Measurements from ENCODE around the gene FBXO42.
A peak's percentile ranks its signal among the peaks of the same experiment; 100 is the strongest.

The FBXO42 gene

DNA sequence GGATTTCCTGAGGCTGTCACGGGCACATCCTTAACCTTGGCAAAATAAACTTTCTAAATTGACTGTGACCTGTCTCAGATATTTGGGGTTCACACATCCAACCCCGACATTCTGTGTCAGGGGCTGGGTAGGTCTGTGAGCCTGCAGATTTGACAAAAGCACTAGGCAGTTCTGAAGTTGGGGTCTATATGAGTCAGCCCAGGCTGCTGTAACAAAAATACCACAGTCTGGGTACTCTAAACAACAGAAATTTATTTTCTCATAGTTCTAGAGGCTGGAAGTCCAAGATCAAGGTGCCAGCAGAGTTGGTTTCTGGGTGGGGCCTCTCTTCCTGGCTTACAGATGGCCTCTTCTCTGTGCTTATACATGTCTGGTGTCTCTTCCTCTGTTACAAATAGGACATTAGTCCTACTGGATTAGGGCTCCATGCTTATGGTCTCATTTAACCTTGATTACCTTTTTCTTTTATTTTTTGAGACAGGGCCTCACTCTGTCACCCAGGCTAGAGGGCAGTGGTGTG is 112.2 kb downstream of the FBXO42 start:
- Histone ChIP-seq H3K36me3 (ENCODE audit: insufficient read depth, low read length) (no peaks in the 10 kb centered on the region), H2AFZ (ENCODE audit: low read length, unreplicated experiment) (no peak overlapping the region), H3K79me2 (ENCODE audit: control insufficient read depth, insufficient read depth, low read length, unreplicated experiment) (no peaks in the 10 kb centered on the region), H3K4me1 (ENCODE audit: control insufficient read depth, insufficient read depth, low read length, unreplicated experiment) (peaks cover 17% of the 10 kb centered on the region), H3K27me3 (ENCODE audit: insufficient read depth, low read length) (no peaks in the 10 kb centered on the region), H3K4me3 (ENCODE audit: low read depth, low read length) (no peak overlapping the region), H3K27ac (ENCODE audit: low read depth, low read length) (no peak overlapping the region)

DNA sequence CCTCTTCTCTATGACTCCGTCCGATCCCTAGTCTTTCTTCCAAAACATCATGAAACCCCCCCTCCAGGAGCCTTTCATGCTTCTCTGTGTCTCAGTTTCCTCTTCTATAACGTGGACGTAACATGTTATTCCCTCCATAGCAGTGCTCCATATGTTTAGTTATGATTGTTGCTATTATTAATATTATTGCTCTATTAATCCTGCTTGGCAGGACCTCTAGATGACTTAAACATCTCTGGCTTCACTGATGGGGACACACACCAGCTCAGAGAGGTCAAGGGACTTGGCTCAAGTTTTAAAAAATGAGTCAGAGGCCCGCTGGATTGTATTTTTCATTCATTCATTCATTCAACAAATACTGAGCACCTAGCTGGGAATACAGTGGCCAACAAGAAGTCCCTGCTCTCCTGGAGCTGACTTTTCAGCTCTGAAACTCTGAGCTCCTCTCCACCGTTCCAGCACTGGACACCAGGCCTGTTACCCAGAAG is 114.9 kb downstream of the FBXO42 start:
- Histone ChIP-seq H3K27ac (ENCODE audit: low read depth, low read length) (peak overlapping the region; percentile 89), H3K4me3 (ENCODE audit: low read depth, low read length) (peak overlapping the region; percentile 86), H3K4me1 (ENCODE audit: control insufficient read depth, insufficient read depth, low read length, unreplicated experiment) (peaks cover 17% of the 10 kb centered on the region), H3K36me3 (ENCODE audit: insufficient read depth, low read length) (no peaks in the 10 kb centered on the region), H2AFZ (ENCODE audit: low read length, unreplicated experiment) (peak overlapping the region; percentile 92), H3K79me2 (ENCODE audit: control insufficient read depth, insufficient read depth, low read length, unreplicated experiment) (no peaks in the 10 kb centered on the region), H3K27me3 (ENCODE audit: insufficient read depth, low read length) (no peaks in the 10 kb centered on the region)

DNA sequence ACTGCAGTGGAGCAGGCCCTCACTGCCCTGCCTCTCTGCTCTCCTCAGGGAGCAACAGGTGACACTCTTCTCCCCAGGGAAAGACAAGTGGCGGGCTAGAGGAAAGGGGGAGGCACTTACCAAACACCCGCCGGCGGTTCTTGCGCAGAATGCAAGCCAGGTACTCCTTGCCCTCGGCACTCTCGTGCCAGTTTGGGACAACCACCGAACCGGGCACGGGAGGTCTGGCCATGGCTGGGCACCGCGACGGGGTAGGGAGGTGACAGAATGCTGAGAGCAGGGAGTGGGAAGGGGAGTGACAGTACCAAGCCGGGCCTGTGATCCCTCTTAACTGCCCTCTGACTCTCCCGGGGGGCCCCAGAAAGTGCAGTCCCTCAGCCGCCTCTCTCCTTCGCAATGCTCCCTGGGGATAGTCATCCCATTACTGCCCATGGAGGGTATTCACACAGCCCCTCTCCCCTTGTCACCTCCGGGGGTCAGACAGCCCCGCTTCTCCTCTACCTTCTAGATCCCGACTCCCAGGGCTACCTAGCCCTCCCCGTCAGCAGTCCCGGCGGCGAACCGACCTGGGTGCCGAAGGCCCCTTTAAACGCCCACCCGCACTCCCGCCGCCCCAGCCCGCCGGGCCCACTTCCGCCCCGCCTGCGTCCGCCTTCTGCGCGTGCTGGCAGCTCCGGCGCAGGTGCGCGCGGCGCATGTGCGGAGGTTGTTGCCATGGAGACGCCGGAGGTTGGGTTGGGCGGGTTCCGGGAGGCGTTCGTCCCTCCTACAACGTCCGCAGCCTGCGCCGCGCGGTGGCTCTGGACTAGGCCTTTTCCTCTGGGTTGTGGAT is 115.6 kb downstream of the FBXO42 start, which contains the start of gene CPLANE2:
TSS of gene CPLANE2 (minus strand) at position 673 of the 832 bp plus-strand sequence. CDS start at position 232, 441 bp downstream.
- H3K27ac ChIP-seq (ENCODE audit: low read depth, low read length) = peak within 1 kb of the TSS; percentile 89
- H3K4me3 ChIP-seq (ENCODE audit: low read depth, low read length) = peak within 1 kb of the TSS; percentile 86
- peak within 1 kb of the TSS; percentile 96 for H2AFZ ChIP-seq (ENCODE audit: low read length, unreplicated experiment)
- H3K79me2 ChIP-seq (ENCODE audit: control insufficient read depth, insufficient read depth, low read length, unreplicated experiment) = no peaks in the 10 kb centered on the region
- H3K36me3 ChIP-seq (ENCODE audit: insufficient read depth, low read length) = no peaks in the 10 kb centered on the region
- H3K27me3 ChIP-seq (ENCODE audit: insufficient read depth, low read length) = no peaks in the 10 kb centered on the region
- peaks cover 17% of the 10 kb centered on the region for H3K4me1 ChIP-seq (ENCODE audit: control insufficient read depth, insufficient read depth, low read length, unreplicated experiment)

DNA sequence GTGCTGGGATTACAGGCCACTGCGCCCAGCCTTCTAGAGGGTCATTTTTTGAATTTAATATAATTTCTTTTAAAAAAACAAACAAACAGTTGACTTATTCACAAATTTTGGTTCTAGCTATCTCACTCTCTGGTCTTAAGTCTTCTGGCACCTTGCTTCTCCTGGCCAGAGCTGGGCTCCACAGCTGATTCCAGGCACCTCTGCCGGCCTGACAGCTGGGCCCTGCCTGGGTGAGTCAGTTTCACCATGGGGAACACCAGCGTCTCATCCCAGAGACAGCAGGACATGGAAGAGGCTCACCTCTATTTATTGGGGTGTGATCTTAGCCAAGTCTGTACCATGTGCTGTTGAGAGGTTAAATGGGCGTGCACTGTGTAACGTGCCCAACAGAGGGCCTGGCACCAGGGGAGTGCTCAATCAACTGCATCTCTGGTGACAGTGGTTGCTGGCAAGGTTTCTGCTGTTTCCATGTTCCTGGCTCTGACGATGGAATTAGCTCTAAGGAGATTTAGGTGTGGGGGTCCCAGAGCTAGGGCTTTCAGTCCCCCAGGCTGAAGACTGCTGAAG is 116.3 kb downstream of the FBXO42 start:
- H3K36me3 ChIP-seq (ENCODE audit: insufficient read depth, low read length) = no peaks in the 10 kb centered on the region
- no peaks in the 10 kb centered on the region for H3K27me3 ChIP-seq (ENCODE audit: insufficient read depth, low read length)
- no peak overlapping the region for H2AFZ ChIP-seq (ENCODE audit: low read length, unreplicated experiment)
- no peak overlapping the region for H3K27ac ChIP-seq (ENCODE audit: low read depth, low read length)
- peak overlapping the region; percentile 86 for H3K4me3 ChIP-seq (ENCODE audit: low read depth, low read length)
- H3K79me2 ChIP-seq (ENCODE audit: control insufficient read depth, insufficient read depth, low read length, unreplicated experiment) = no peaks in the 10 kb centered on the region
- H3K4me1 ChIP-seq (ENCODE audit: control insufficient read depth, insufficient read depth, low read length, unreplicated experiment) = peaks cover 17% of the 10 kb centered on the region

DNA sequence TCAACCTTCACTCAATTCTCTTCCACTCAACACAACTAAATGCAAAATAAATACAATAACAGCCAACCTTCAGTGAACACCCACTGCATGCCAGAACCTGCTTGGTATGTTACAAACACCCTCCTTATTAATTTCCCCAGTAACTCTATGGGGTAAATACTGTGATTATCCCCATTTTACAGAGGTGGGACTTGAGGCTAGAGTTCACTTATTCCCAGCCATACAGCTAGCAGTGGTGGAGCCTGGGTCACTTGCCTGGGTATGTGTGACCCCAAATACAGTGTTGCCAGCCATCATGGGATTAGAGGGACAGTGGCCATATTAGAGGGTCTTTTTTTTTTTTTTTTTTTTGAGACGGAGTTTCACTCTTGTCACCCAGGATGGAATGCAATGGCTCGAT is 116.9 kb downstream of the FBXO42 start:
- no peak overlapping the region for H2AFZ ChIP-seq (ENCODE audit: low read length, unreplicated experiment)
- H3K4me3 ChIP-seq (ENCODE audit: low read depth, low read length) = no peak overlapping the region
- H3K27ac ChIP-seq (ENCODE audit: low read depth, low read length) = no peak overlapping the region
- H3K4me1 ChIP-seq (ENCODE audit: control insufficient read depth, insufficient read depth, low read length, unreplicated experiment) = peaks cover 17% of the 10 kb centered on the region
- H3K27me3 ChIP-seq (ENCODE audit: insufficient read depth, low read length) = no peaks in the 10 kb centered on the region
- no peaks in the 10 kb centered on the region for H3K36me3 ChIP-seq (ENCODE audit: insufficient read depth, low read length)
- no peaks in the 10 kb centered on the region for H3K79me2 ChIP-seq (ENCODE audit: control insufficient read depth, insufficient read depth, low read length, unreplicated experiment)

DNA sequence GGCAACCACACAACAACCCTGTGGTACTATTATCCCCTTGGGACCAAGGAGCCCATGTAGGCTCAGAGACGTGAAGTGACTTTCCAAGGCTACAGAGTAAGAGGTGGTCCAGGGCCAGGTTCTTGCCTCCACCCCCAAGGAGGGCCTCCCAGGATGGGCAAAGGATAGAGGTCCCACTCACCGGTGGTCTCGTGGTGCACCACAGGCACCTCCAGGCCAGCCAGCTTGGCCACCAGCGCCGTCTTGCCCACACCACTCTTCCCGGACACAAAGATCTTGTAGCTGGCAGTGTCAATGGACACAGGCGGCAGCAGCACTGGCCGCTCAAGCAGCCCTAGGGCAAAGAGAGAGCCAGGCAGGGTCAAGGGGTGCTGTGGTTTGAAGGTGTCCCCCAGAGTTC is 118.8 kb downstream of the FBXO42 start:
- Histone ChIP-seq H3K4me1 (ENCODE audit: control insufficient read depth, insufficient read depth, low read length, unreplicated experiment) (peaks cover 17% of the 10 kb centered on the region), H3K27me3 (ENCODE audit: insufficient read depth, low read length) (no peaks in the 10 kb centered on the region), H3K79me2 (ENCODE audit: control insufficient read depth, insufficient read depth, low read length, unreplicated experiment) (no peaks in the 10 kb centered on the region), H3K4me3 (ENCODE audit: low read depth, low read length) (no peak overlapping the region), H3K36me3 (ENCODE audit: insufficient read depth, low read length) (no peaks in the 10 kb centered on the region), H2AFZ (ENCODE audit: low read length, unreplicated experiment) (no peak overlapping the region), H3K27ac (ENCODE audit: low read depth, low read length) (no peak overlapping the region)

DNA sequence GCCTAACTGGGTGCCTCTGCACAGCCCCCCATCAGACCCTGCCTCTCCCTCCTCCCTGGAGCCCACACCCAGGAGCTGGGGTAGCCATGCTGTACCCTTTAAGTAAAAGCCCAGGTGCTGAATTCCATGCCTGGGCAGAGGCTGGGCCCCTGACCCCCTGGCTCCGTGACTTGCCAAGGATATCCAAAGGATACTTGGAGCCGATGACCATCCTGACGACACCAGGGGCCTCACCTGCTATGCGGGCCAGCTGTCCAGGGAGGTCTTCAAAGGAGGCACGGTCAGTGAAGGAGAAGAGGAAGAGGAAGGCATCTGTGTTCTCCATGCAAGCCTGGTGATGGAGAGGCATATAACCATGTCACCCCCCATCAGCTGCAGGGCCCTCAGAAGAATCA is 120.0 kb downstream of the FBXO42 start:
- Histone ChIP-seq H3K4me3 (ENCODE audit: low read depth, low read length) (no peak overlapping the region), H3K4me1 (ENCODE audit: control insufficient read depth, insufficient read depth, low read length, unreplicated experiment) (peaks cover 9% of the 10 kb centered on the region), H3K36me3 (ENCODE audit: insufficient read depth, low read length) (no peaks in the 10 kb centered on the region), H3K27ac (ENCODE audit: low read depth, low read length) (no peak overlapping the region), H2AFZ (ENCODE audit: low read length, unreplicated experiment) (no peak overlapping the region), H3K27me3 (ENCODE audit: insufficient read depth, low read length) (peaks cover 8% of the 10 kb centered on the region), H3K79me2 (ENCODE audit: control insufficient read depth, insufficient read depth, low read length, unreplicated experiment) (no peaks in the 10 kb centered on the region)

DNA sequence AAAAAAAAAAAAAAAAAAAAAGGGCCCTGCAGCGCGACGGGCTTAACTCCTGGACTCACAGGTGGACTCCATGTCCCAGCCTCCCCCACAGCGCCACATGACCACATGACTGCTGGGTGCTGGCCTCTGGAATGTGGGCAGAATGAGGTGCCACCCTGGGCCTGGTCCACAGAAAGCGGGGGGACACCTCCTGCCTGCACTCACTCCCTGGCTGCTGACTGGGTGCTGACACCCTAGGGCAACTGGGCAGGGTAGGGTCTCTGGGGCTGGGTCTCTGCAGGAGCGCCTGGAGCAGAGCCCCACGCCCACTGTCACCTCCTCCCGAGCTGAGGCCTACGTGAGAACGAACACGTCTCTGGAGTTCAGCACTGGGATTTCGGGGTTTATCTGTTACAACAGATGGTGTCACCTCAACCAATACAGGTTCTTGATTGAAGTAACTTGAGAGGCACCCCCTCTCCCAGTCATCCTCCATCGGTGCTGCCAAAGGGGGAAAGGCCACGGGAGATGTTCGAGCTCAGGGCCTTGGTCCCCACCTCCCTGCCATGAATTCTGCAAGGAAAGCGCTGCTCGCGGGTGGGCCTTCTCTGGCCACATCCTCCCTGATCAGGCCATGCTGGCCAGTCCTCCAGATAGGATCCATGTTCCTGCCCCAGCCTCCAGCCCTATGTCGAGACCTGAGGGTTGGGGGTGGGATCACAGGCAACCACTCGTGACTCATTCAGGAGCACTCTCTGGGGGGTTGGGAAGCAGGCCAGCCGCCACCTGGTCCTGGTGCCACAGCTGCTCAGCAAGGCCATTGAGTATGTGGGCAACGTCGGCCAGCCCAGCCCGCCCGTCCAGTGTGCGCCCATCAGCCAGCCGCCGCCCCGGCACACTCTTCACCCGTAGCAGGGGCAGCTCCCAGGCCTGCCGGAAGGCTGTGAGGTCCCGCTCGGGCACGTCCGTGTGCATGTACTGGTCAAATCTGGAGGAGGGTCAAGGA is 120.7 kb downstream of the FBXO42 start:
- Histone ChIP-seq H3K27me3 (ENCODE audit: insufficient read depth, low read length) (peaks cover 14% of the 10 kb centered on the region), H2AFZ (ENCODE audit: low read length, unreplicated experiment) (no peak overlapping the region), H3K4me3 (ENCODE audit: low read depth, low read length) (no peak overlapping the region), H3K36me3 (ENCODE audit: insufficient read depth, low read length) (no peaks in the 10 kb centered on the region), H3K4me1 (ENCODE audit: control insufficient read depth, insufficient read depth, low read length, unreplicated experiment) (peaks cover 7% of the 10 kb centered on the region), H3K79me2 (ENCODE audit: control insufficient read depth, insufficient read depth, low read length, unreplicated experiment) (no peaks in the 10 kb centered on the region), H3K27ac (ENCODE audit: low read depth, low read length) (no peak overlapping the region)

DNA sequence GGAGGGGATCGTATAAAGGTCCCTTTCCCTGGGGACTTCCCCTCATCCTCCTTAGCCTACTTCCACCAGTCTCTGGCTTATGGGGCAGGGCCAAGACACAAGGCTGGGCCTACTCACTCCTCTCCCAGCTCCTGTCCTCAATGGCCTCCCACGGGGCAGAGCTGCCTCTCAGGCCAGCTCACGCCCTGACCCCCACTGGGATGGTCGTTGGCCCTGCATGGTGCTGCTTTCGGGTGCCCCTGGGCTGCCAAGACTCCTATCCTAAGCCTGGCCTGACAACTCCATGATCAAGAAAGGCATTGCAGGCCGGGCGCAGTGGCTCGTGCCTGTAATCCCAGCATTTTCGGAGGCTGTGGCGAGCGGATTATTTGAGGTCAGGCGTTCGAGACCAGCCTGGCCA is 121.5 kb downstream of the FBXO42 start:
- Histone ChIP-seq H3K79me2 (ENCODE audit: control insufficient read depth, insufficient read depth, low read length, unreplicated experiment) (no peaks in the 10 kb centered on the region), H3K4me1 (ENCODE audit: control insufficient read depth, insufficient read depth, low read length, unreplicated experiment) (no peaks in the 10 kb centered on the region), H3K36me3 (ENCODE audit: insufficient read depth, low read length) (no peaks in the 10 kb centered on the region), H3K27me3 (ENCODE audit: insufficient read depth, low read length) (peaks cover 22% of the 10 kb centered on the region), H3K27ac (ENCODE audit: low read depth, low read length) (no peak overlapping the region), H3K4me3 (ENCODE audit: low read depth, low read length) (no peak overlapping the region), H2AFZ (ENCODE audit: low read length, unreplicated experiment) (no peak overlapping the region)

All from ACC112 (cell line).